Fibroblast of upper back skin (primary cell): Measurements from ENCODE around the gene SPEM3.

Experiments
- DNase-seq: peaks from one replicate; pipeline ENCODE4 v3.0.0-alpha.2; 2013

SPEM3 gene

DNA sequence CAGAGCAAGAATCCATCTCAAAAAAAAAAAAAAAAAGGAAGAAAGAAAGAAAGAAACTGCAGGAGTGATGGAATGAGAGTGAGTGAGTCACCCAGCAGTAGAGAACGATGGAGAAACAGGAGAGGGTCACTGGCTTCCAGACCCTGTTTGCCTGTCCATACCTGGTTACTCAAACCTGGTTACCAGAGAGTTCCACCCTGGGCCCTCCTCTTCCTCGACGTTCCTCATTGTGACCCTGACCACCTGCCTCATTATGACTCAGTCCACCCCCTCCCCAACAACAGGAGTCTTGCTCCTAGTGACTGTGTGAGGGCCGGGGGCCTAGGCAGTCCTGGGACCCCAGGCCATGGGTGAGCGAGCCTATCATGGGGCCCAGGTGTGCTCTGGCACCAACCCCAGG lies at the start of gene SPEM3:
TSS of gene SPEM3 (plus strand) at position 301 of the 400 bp plus-strand sequence. CDS start at position 347, 46 bp downstream.
- no peak for DNase-seq

DNA sequence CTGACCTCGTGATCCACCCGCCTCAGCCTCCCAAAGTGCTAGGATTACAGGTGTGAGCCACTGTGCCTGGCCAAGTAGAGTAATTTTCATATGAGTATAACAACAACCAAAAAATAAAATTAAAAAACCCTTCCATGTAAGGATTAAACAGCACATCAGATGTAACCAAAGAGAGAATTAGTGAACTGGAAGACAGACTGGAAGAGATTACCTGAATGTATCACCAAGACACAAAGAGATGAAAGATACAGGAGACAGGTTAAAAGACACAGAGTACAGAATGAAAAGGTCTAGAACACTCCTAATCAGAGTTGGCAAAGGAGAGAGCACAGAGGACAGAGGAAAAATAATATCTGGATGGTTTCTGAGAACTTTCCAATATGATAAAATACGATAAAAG lies 49.5 kb upstream of the SPEM3 start:
- no peak for DNase-seq

DNA sequence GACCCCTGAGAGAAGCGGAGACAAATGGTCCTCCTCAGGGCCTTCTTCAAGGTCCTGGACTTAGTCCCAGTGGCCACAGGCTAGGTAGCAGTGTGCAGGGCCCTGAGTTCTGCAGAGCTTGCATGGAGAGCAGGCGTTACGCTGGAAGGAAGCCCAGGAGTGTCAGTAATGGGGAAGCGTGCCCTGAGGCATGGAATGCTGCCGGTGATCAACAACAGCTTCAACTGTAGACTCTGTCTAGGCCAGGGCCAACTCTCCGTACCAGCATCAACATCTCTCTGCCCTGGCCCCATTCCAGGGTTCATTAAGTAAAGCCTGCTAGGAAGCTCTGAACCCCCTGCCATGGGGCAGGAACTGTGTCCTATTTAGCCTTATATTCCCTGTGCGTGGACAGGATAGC lies 48.3 kb upstream of the SPEM3 start:
- peak; percentile 36 for DNase-seq

DNA sequence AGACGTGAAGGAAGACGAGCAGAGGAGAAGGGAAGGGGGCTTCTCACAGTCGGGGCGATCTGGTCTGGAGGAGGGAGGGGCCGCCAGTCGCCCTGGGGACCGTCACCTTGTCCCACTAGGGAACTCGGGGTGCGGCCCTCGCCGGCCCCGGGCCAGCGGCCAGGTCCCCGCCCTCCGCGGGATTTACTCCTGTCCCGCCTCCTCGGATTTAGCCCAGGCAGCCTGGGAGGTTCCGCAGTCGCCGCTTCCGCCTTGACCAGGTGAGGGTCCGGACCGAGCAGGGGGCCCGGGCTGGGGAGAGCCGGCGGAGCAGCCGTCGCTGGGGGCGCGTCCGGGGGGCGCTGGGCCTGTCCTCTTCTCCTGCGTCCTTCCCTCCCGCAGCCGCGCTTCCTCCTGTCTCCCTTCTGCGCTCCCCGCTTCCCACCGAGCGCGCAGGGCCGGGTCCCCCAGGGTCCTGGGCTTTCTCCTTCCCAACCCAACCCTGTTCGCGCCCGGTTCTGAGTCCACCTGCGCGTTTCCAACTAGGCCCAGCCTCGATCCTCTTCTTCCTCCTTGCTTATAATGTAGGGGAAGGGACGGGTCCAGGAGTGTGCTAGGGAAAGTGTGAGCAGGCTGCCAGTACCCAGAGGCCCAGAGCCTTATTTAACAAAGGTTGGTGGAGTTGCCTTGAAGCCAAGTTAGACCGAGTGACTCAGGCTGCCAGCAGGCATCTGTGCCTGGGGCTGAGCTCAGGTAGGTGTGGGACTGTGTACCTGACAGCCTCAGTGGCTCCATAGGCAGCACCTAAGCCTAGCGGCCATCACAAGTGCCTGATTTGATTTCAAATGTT lies 47.6 kb upstream of the SPEM3 start, which contains the start of gene TNK1:
TSS of gene TNK1 (plus strand) at position 235 of the 829 bp plus-strand sequence. CDS start 1,838 bp downstream, outside the sequence.
- DNase-seq, result no peak

DNA sequence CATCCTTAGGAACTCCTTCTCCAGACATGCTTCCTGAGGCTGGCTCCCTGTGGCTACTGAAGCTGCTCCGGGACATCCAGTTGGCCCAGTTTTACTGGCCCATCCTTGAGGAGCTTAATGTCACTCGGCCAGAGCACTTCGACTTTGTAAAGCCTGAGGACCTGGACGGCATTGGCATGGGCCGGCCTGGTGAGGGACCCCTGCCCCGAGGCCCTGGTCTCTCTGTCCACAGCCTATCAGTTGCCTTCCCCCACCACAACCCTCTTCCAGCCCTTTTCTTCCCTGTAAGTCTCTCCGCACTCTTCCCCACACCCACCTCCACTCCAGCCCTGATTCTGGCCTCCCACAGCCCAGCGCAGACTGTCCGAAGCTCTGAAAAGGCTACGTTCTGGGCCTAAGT lies 45.8 kb upstream of the SPEM3 start:
- DNase-seq, result no peak

DNA sequence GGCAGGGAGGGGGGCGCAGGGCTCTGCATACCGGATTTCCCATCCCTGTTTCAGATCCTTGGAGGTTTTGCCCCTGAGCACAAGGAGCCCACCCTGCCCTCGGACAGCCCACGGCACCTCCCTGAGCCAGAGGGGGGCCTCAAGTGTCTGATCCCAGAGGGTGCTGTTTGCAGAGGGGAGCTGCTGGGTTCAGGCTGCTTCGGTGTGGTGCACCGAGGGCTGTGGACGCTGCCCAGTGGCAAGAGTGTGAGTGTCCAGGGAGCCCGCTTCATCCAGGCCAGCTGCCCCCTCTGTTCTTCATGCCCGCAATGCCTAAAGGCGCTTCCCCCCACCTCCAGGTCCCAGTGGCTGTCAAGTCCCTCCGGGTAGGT lies 45.3 kb upstream of the SPEM3 start:
- no peak for DNase-seq

DNA sequence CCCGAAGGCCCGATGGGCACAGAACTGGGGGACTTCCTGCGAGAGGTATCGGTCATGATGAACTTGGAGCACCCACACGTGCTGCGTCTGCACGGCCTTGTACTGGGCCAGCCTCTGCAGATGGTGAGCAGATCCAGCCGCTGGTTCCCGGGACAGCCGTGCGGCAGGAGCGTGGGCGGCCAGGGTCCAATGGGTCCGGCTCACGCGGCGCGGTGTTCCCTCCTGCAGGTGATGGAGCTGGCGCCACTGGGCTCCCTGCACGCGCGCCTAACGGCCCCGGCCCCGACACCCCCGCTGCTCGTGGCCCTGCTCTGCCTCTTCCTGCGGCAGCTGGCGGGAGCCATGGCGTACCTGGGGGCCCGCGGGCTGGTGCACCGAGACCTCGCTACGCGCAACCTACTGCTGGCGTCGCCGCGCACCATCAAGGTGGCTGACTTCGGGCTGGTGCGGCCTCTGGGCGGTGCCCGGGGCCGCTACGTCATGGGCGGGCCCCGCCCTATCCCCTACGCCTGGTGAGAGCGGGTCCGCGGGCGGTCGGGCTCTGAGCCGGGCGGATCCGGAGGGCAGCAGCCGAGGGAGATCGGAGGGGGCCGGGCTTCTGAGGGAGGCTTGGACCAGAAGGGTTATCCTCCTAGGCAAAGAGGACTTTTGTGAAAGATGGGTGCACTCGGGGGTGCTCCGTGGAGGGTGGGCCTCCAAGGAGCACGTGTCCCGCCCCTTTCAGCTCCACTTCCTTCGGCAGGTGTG lies 44.7 kb upstream of the SPEM3 start:
- DNase-seq, result peak; percentile 26

DNA sequence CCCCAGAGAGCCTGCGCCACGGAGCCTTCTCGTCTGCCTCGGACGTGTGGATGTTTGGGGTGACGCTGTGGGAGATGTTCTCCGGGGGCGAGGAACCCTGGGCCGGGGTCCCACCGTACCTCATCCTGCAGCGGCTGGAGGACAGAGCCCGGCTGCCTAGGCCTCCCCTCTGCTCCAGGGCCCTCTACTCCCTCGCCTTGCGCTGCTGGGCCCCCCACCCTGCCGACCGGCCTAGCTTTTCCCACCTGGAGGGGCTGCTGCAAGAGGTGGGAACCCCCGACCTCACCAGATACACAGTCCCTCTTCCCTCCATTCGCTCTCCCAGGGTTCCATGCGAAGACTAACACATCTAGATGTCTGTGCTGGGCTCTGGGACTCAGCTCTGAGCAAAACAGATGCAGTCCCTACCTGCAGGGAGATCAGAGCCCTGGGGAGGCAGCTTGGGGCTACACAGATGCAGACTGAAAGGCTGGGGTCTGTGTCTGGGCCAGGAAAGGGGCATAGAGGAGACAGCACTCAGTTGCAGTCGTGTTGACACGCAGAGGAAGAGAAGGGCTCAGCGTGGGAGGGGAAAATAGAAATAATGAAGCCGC lies 44.1 kb upstream of the SPEM3 start:
- DNase-seq, result no peak

DNA sequence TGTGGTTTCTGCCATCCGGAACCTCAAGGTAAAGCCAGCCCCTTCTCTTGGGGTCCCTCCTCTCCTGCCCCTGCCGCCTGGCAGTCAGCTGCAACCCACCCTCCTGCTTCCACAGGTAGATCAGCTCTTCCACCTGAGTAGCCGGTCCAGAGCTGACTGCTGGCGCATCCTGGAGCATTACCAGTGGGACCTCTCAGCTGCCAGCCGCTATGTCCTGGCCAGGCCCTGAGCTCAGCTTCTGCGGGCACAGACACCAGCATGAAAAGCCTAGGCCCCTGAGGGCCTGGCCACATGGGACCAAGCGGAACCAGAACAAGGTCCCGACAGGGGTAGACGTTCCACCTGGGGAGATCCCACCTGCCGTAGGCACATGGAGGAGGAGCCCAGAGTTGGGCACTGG lies 39.8 kb upstream of the SPEM3 start:
- no peak for DNase-seq

DNA sequence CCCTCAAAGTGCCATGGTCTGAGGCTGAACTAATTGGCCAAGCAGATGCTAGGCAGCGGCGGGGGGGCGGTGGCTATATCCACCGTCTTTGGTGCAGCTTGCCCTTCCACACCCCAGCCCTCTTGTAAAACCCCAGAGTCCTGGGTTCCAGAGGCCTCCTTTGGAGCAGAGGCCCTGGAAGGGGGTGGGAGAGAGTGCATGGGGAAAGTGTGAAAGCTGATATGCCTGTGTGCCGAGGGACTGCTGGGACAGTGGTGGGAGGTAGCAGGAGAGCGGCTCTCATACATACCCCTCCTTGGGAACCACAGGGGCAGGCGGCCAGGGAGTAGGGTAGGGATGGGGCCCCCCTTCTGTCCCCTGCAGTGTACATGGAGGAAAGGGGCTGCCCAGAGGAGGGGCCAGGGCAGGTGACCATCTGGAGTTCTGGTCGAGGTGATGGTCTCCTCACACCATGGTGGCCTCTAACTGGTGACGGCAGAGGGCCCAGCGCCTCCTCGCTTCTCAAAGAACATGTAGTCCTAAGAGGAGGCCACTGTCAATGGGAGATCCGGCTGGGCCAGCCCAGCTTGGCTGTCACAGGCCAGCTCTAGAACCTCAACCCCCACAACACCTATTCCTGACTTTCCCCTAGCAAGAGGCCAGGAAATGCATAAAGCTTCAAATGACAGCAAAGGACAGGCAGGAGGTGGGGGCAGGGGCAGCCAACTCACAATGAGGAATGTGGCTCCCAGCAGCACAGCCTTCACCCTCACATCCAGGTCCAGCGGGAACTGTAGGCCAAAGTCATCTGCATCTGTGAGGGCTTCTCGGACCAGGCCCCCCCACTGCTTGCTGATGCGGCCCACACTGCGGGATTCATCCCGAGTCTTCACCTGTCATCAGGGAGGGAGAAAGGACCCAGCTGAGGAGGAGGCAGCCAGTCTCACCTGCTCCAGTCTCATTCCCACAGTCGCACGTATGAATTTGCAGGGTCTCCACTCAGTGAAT lies 38.4 kb upstream of the SPEM3 start:
- DNase-seq, result no peak

DNA sequence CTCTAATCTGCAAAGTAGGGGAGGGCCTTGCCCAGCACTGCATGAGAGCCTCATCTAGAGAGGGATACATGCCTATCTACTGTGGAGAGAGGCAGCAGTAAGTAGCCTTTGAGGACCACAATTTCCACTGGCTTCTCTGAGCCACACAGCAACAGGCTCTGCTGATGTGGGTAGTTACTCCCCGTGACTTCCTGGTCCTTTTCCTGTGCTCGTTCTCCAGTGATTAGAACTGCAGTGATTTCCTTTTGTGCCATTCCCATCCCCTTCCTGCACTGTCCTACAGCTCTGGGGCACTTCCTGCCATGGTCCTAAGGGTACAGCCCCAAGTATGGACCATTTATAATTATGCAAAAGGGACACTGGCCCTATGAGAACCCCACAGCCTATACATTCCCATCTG lies 37.4 kb upstream of the SPEM3 start:
- no peak for DNase-seq

DNA sequence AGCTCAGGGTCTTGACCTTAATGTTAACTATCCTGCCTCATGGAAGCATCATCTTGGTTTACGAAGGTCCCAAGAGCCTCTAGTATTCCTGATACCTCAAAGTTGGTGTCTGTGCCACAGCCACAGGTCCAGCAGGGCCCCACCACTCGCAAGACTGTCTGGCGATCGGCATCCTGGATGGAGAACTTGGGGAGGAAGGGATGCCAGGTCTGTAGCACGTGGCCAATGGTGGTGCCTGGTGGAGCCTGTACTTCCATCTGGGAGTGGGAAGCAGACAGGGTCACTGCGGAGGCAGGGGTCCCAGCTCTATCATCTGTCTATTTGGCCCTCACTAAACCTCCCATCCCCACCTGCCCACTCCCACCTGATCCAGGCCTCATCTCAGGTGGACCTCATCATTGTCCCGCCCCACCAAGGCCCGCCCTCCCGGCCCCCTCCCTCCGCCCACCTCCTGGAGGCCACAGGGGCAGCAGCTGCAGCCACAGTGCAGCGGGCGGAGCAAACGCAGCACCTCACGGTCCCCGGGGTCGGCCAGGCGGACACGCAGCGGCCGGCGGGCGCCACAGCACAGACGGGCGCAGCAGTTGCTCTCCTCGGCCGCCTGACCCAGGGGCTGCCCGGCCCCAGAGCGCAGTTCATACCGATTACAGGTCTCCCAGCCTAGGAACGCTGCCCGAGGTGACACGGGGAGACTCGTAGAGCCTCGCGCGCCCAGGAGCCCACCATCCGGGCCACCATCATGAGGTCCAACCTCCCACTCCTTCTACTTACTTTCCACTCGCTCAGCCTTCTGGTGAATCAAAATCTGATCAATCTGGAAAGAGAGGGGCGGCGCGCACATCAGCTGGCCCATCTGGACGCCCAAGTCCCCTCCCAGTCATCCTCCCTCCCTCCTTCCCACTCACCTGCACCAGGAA lies 35.7 kb upstream of the SPEM3 start:
- no peak for DNase-seq

DNA sequence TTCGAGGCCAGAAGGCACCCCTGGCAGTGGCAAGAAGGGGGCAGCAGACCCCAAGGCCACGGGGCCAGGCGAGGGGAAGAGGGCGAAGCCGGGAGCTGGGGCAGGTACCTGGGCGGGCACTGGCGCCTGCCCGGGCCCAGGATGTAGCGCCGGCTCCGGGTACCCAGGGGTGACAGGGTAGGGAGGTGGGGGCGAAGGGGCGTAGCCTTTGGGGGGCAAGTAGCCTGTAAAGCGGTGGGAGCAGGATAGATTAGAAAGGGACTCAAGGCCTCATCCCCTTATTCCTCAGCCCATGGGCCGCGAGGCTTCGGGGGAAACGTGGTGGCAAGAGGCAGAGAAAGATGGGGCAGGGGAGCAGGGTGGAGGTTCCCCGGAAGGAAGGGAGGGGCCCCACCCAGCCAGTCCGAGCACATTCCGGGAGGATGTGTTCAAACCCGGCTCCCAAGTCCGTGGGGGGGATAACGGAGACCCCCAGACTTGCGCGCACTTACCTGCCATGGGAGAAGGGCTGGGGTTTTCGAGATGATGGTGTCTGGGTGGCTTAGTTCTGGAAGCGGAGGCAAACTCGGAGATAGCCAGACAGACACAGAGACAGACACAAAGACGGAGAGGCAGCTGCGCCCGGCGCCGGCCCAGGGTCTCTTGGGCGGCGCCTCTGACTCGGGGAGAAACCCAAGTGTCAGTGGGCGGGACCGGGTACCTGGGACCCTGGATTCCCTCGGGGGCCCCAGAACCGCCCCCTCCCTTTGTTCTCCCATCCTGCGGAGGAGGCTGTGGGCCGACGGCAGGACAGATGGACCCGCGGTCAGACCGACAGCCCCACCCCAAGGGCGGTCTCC lies 34.8 kb upstream of the SPEM3 start:
- no peak for DNase-seq

DNA sequence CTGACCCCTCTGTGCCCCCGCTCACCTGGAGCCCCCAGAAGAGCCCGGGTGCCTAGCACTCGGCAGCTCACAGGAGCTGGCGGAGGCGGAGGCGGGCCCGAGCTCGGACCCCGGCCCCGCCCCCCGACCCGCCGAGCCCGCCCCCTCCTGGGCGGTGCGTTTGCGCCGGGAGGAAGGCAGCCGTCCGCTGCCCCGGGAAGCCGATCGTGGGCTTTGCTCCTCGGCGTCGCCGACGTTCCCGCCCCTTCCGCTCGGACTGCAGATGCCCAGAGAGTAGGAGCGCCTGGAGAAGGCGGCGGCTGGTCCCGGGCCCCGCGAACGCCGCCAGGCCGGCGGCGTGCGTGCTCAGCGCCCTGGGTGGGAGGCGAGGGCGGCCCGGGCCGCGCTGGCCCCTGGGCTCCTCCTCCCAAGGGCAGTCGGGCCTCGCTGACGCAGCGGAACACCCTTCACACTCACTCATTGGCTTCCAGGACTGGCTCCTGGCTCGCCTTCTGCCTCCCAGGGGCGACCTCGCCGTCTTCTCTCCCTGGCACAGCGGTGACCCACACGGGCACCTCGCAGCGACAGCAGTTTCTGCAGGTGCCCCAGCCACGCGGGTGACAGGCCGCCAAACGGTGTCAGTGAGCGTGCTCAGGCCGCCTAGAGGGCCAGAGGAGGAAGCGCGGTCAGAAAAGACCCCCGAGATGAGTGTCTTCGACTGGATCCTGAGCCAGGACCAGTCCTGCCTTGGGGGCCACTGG lies 34.0 kb upstream of the SPEM3 start, which contains the start of gene PLSCR3:
TSS of gene PLSCR3 (minus strand) at position 74 of the 740 bp plus-strand sequence. CDS start 415 bp downstream, outside the sequence.
- DNase-seq, result peak; percentile 83

DNA sequence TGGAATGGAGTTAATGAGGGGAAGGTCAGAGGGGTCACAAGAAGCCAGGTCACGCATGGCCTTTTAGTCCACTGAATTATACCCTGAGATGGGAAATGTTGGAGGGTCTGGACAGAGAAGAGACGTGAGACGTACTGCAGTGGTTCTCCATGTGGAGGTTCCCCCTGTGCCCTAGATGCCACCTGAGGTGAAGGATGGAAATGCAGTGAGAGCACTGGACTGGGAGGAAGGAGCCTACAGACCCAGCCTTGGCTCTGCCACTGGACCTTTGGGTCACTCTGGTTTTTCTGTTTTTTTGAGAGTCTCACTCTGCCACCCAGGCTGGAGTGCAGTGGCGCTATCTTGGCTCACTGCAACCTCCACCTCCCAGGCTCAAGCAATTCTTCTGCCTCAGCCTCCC lies 32.5 kb upstream of the SPEM3 start:
- DNase-seq, result no peak

DNA sequence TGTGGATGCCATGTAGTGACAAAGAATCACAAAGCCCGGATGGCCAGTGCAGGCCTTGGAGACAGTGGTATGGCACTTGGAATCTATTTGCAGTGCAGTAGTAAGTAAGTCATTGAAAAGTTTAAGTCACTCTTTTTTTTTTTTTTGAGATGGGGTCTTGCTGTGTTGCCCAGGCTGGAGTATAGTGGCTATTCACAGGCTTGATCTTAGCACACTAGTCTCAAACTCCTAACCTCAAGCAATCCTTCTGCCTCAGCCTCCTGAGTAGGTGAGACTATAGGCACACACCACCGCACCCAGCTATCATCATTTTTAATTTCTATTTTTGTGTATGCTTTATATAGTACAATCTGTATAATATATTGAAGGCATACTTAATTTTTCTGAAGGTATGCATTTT lies 30.0 kb upstream of the SPEM3 start:
- DNase-seq, result no peak

DNA sequence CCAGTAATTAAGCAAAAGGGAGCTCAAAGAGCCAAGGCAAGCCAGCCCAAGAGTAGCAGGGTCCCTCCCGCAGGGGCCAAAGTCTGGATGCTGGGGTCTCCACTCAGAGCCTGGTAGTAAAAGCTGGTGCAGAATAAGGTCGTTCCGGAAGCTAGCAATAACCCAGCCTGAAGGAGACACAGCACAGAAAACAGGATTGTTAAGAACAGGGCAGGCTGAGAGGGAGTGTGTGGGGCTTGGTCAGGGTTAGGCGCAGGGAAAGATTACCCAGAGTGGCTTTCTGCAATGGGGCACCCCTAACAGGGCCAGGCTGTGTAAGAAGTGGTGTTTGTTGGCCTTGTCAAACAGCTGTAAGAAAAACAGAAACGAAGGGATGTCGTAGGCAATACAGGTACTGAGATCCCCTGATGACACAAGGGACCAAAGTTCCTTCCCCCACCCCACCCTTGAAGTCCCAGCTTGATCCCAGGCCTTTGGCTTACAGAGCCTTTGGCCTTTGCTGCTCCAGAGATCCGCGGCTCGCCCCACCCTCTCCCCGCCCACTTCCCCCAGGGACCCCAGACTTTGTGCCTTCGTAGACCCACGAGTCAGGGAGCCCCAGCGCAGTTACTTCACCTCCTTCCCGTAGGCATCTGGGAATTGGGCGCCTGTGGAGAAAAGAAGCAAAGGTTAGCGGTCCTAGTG lies 25.5 kb upstream of the SPEM3 start:
- DNase-seq, result no peak

DNA sequence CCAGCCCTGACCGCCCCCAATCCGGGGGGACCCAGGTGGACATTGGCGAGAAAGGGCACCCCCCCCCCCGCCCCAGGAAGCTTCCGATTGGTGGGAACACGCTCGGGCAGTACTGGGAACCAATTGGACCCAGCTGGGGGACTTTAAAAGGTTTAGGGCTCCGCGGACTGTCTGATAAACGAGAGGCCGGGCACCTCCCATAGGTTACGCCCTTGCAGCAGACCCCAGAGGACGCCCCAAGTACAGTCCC lies 25.0 kb upstream of the SPEM3 start:
- no peak for DNase-seq
